Smooth muscle cell of the brain vasculature (primary cell): ENCODE results near the gene EHD4.
A peak's percentile ranks its signal among the peaks of the same experiment; 100 is the strongest.

Experiments
- DNase-seq: peaks from one replicate; pipeline ENCODE4 v3.0.0-alpha.2; 2012; ENCODE audit warnings: low read depth, low spot score

EHD4 gene

DNA sequence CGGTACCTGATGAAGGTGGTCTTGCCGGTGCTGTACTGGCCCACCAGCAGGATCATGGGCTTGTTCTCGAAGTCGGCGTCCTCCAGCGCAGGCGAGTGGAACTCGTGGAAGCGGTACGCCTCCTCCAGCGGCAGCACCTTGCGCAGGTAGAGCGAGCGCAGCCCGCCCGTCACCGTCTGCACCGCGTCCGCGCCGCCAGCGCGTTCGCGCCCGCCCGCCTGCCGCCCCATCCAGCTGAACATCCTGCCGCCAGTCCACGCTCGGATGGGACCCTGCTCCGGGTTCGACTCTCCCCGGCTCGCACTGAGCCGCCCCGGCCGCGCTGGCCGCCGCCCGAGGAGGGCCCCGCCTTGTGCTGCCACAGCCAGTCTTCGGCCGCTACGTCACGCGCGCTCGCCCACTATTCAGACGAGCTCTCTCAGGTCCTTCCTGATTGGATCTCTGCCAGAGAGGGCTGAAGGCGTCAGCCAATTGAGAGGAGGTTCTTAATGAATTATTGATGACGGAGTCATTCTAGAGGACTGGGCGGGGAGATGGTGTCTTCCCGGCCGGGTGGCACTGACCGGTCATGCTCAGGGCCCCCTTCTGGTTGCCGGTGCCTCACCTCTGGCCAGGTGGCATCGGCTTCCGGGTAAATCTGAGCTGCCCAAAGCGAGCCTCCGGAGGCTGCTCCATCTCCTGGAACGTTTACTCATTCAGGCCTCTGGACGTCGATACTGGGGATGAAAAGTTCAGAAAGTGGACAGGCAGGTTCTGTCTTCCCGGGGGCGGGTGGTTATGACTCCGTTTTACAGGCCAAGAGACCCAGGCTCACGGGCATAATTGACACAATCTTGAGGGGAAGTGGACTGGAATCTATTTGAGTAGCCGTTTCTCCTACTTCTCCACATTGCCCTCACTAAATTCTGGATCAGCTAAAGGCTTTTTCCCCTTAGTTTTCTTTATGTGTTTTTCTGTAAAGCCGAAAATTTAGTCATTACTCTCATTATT is at the start of gene EHD4:
EHD4 (minus strand) TSS at position 305 of the 990 bp plus-strand sequence; CDS start at position 242, 63 bp downstream.
- peak; percentile 98 for DNase-seq

DNA sequence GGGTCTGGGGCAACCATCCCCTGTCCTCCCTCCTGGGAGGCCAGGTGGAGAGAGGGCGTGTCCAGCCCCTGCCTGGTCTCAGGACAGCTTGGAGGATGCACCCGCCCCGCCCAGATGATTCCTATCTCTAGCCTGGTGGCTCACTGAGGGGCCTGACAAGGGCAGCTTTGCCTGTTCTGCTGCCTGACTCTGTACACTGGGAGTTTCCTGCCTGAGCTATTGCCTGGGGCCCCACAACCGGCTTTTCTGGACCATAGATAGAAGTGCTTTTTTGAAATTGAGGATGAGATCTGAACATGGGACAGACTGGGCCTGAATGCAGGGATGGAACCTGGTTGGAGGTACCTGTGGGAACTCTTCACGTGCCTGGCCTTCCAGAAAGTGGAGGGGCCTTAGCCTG is 49.2 kb upstream of the EHD4 start:
- no peak for DNase-seq

DNA sequence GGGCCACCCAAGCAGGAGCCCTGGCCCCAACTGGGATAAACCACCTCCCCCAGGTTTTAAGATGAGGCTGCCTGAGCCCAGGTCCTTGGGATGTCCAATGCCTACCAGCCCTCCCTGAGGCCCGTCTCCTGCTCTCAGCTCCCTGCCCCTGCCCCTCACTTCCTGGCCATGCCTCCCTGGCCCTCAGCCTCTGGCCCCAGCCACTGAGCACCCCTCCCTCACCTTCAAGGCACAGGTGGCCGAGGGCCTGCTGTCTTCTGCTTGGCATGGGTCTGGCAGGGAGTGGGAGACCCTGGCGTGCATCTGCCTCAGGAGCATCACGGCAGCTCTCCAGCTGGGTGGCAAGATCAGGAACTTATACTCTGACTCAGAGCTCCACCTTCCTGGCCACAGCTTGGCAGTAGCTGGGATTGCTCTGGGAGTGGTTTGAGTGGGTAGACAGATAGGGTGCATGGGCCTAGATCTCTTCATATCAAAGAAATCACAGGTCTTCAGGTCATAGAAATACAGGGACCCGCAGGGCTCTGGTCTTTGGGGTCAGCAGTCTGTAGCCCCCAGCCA is 48.4 kb upstream of the EHD4 start, which contains the start of gene PLA2G4E:
PLA2G4E (minus strand) TSS at position 330 of the 561 bp plus-strand sequence; CDS start at position 318, 12 bp downstream.
- no peak for DNase-seq

DNA sequence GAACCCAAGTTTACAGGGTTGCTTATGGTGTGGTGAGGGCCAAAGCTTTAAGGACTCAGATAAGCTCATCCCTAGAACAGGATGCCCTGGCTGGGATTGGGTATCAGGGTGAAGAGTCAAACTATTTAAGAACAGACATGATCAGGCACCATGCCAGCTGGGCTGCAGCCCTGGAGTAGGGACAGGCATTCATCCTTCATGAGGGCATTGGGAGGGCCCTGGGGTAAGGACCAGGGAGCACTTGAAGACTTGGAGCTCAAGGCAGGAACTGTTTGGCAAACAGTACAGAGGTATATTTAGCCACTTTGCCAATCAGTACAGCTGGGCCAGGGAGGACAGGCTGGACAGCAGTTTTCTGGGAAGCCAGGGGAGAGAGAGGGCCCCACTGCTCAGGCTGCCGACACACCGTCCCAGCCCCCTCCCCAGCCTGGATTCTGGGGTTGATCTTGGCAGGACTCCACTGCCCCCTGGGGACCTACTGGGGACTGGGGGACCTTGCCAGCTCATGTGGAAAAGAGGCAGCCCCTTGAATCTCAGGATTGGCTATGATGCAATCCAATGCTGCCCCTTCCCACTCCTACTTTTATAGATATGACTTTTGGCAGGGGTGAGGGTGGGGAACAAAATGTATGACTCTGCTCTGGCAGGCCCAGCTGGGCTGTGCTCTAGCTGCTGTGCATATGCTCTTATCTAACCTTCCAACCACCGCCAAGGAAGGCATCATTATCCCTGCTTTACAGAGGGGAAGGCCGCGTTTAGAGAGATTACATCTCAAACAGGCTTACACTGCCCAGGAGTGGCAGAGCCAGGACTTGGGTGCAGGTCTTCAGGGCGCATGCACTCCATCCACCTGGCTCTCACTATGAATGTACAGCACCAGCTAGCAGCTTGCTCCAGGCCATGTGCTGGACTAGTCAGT is 46.2 kb upstream of the EHD4 start:
- no peak for DNase-seq

DNA sequence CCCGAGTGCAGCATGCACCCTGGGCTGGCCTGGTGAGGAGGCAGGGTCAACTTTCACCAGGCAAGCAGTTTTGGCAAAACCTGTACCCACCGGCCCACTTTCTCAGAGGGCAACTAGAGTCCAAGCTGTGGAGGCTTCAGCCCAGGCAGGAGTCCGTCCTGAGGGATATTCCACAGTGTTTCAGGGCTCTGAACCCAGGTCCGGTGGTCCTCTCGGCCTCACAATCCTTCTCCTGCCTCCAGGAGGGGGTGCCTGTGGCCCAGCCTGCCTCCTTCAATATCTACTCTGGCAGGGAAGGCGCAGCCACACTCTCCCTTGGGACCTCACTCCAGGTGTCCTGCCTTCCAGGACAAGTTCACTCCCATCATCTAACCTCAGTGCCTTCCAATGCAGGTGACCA is 44.6 kb upstream of the EHD4 start:
- DNase-seq: no peak

DNA sequence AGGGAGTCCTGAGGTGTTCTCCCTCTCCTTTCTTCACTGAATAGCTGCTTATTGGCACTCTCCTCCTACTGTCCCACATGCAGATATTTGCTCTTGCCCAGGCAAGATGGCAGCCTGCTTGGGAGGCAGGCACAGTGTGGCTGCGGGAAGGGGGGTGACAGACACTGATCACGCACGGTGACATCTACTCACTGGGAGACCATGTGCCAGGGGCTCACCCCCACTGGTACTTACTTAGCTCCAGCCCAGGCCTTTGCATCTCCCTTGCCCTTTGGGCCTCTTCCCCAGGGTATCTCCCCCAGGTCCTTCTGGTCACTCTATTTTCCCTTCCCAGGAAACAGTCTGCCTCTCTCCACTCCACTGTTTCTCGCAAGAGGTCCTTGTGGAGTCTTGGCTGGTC is 42.0 kb upstream of the EHD4 start:
- no peak for DNase-seq

DNA sequence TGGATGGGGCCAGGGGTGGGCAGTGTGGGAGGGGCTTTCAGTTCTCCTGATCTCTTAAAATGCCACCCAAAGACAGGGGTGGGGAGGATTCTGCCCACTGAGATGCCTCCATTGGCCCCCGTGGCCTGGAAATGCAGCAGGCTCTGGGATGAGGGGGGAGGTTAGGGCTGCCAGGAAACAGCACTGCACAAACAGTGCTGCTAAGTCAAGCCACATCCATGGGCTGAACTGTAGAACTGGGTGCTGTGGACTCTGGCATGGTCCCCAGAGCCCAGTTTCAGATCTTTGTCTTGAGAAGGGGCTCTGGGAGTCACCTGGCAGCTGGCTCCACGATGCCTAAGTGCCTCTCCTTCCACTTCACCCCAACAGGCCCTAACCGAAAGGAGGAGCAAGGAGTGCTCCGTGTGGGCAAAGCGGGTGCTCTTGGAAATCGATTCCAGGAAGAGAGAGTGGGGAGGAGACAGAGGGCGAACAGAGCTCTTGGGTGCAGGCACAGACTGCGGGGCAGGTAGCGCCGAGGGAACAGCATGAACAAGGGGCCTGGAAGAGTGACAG is 40.6 kb upstream of the EHD4 start:
- no peak for DNase-seq

DNA sequence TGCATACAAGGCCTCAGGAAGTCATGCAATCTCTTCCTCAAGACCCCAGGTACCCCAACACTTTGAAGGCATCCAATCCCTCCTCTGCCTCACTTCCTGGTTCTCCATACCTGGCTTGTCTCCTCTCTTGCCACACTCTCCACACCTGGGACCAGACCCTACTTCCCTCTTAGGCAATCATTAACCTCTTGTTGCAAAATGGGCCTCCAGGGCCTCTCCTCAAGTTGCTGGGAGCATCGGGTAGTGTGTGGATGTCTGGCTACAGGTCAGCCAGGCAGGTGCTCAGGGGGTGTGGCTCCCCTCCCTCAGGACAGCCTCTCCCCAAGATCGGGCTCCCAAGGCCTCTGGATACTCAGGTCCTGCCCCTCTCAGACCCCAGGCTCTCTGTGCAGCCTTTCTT is 39.9 kb upstream of the EHD4 start:
- DNase-seq: no peak

DNA sequence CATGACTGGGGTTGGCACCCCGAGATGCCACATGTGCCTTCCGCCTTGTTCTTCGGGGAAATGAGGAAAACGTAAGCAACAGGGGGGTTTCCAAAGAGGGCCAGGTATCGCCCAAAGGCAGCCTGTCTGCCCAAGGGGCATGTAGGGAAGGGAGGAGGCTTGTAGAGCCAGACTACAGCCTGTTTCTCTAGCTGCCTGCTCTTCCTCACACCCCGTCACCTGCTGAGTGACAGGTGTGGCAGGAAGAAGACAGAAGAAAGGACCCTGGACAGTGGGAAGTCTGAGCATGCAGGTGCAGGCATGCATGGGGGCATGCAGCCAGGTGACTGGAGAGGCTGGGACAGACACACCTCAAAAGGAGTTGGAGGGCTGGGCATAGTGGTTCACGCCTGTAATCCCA is 38.7 kb upstream of the EHD4 start:
- DNase-seq: no peak

DNA sequence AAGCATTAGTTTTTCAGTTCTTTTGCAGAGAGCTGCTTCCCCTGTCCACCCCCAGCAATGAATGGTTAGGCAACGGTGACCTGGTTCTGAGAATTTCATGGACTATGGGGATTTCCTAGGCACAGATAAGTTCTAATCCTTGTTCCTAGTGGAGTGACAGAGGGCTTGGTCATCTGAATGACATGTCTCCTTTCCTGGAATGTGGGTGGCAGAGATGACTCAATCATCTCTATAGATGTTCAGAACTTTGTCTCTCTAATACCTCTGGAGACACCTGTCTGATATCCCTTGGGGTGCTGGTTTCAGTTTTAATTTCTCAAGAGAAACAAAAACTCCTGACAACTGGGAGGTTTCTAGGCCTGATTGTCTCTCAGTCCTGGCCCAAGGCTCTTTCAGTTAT is 38.1 kb upstream of the EHD4 start:
- DNase-seq: no peak

DNA sequence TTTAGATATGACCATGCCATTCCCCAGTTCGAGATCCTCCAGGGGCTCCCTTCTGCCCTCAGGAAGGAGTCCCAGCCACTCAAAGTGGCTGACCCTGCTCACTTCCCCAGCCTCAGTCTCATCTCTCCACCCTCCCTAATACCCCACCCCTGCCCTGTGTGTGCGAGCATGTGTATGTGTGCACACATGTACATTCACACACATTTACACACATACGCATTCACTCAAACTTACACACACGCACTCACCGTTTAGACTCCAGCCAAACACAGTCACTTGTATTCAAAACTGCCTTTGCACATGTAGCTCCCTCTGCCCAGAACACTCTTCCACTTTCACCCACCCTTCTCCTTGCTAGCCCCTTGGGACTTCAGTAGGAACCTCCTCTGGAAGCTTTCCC is 37.1 kb upstream of the EHD4 start:
- DNase-seq: no peak

DNA sequence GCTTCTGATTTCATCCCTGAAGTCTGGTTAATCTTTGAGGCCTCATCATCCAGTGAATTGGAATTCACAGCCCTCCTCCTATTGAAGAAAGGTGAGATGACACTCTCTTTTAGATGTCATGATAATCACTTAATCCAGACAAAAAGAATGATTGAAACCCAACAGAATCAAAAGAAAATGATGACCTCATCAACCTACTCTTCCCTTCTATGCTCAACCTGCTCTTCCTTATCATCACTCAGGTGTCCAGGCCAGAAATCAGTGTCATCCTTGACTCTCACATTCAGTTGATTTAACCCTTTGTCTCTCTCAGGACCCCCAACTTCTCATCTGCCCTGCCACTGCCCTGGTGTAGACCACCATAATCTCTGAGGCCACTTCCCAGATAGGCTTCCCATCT is 36.7 kb upstream of the EHD4 start:
- DNase-seq: no peak

DNA sequence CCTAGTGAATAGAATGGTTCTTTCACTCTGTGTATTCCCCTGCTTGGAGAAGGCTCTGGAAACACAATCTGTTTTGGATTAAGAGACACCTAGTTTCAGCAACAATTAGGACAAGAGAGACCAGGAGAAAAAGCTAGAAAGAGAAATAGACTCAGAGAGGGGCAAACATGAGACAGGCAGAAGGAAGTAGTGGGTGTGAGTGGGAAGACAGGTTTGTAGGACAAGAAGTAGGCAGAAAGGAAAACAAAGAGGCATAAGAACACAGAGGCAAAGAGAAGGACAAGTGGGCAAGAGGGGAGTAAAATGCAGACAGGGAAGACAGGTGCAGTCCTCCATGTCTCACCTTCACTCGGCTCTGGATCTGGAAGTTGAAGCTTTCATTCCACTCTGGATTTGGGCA is 35.0 kb upstream of the EHD4 start:
- DNase-seq: no peak

DNA sequence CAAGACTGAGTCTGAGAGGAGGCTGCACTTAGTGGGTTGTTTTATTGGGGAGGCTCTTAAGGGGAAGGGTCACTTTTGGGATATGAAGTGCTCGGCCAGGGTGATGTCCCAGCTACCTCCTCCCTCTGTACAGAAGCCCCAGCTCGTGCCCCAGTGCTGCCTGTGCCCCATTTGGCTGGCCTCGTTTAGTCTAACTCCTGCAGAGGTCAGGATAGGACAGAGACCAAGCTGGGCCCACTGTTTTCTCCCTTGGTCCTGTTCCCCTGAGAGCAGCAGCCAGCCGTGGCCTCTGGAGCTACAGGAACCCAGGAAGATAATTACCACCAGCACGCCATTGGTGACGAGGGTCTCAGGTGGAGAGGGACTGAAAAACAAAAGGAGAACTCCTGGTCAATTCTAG is 30.0 kb upstream of the EHD4 start:
- no peak for DNase-seq

DNA sequence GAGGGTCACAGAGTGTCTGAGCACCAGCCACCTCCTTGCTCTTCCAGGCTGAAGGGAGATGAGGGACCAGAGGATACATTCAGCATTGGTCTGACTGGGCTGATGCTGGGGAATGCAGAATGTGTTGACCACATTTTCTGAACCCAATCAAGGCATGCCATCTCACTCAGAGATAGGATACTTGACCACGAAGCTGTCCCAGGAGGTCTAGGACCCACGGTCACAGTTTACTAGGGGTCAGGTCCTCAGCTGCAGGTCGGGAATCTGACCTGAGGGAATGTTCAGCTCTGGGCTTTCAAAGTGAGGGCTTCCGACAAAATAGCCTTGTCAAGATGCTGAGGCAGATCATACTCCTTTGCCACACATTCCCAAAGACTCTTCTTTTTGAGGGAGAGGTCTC is 28.9 kb upstream of the EHD4 start:
- DNase-seq: no peak

DNA sequence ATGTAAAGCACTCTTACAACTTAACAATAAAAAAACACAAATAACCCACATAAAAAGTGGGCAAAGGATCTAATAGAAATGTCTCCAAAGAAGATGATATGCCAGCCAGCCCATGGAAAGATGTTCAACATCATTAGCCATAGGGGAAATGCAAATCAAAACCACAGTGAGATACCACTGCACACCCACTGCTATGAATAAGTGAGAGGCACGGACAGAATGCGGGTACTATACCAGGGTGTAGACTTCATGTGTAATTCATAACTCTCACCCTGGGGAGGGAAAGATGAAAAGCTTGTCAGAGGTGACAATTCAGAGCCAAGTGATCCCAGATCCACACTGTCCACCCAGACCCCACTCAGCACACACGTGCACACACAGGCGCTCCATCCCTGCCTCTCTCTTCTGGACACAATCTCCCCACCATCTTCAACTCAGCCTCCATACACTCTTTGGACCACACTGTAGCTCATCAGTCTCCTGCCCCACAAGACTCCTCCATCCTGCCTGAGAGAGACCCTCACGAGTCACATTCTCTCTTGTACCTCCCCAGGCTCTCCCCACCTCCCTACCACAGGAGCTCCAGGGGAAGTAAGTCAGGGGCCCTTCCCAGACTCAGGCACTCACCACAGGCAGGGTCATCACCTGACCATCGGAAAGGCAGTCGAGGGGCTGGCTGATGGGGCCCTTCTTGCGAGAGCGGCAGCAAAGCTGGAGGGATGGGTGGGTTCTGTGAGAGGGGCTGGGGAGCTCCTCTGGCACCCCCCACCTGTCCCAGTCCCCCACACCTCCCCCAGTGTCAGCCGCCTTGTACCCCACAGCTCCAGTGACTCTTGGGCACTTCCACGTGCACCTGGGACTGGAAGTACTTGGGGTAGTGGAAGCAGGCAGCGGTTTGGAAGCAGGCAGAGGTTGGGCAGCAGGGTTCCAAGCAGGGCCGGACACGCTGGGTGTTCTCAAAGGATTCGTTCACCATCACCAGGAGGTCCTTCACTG is 27.2 kb upstream of the EHD4 start:
- DNase-seq: no peak

DNA sequence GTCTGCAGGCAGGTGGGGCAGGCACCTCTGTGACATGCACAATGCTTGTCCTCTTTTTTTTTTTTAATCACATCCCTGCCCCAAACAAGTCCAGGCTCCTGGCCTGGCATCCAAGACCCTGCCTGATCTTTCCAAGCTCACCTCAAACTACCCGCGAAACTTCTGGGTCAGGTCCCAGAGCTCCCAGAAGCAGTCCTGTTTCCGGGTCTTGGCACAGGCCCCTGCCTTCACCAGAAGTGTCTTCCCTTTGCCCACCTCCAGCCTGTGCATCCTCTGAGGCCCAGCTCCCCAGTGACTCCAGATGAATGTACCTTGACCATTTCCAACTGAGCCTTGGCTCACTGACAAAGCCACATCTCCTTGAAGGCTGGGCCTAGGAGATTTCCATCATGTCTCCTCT is 25.5 kb upstream of the EHD4 start:
- no peak for DNase-seq

DNA sequence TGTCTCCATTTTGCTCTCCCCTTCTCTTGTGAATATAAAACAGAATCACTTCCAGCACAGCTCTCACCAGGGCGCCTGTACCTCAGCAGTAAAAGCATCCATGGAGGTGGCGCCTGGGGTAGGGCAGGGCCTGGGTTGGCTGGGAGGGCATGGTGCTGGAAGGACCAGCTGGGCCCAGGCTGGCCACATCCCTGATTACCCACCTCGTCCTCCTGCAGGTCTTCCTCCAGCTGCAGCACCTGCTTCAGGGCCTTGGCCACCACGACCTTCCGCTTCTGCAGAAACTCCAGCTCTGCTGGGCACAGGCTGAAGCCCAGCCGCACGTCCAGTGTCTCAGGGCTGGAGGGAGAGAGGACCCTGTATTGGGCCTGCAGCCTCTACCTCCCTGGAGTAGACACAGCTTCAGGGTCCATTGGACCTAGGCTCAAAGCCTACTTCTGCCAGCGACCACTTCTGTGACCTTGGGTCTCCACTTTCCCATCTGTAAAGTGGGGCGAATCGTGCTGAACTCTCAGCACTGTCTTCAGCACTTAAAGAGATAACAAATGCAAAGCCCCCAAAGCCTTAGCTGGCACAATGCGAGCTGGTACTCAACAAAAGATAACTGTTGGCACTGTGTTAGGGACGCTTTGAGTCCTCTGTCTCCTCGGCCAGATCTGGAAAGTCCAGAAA is 24.7 kb upstream of the EHD4 start:
- no peak for DNase-seq

DNA sequence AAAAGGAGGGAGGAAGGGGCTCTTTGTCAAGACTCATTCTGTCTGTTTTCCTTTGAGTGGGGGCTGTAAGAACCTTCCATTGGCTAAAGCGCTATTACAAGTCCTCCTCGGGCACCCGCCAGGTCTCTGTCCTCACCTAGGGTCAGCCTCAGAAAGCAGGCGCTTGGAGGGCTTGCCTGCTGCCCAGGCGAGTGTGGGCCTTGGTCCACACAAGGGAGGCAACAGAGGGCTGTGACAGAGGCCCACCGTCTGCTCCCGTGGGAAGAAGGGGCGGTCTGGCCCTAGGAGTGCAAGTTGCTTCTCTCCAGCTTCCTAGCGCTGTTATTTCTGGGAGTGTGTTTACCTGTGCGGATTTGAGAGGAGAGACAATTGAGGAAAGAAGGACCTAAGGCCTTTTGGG is 24.0 kb upstream of the EHD4 start:
- no peak for DNase-seq

DNA sequence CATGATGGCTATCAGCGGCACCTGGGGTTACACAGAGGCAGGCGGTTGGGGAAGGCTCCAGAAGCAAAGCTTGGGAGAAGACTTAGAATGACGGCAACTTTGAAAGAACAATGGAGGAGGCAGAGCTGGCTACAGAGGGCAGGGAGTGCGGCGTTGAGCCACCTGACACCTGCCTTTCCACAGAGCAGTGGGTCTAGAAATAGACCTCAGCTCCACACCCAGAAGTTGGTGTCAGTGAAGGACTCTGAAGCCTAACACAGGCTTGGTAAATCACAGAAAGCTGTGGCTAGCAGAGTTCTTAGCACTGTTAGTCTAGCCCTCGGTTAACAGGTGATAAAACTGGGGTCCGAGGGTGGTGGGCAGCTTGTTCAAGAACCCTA is 23.1 kb upstream of the EHD4 start:
- DNase-seq: no peak
